Uterus (tissue), 2 donors: Measurements from ENCODE around the gene MYCBPAP.

ENCODE experiments used
- CTCF ChIP-seq, 4 experiments: fragments of 200-600 bp in 2 of 4; fragments of 450-650 bp in 2 of 4; sonication (generic) in 2 of 4; IDR thresholded peaks; one replicate each; pipeline ENCODE4 v1.5.1; 2016 to 2019; ENCODE audit warnings: antibody characterized with exemption in 4 of 4, mild to moderate bottlenecking in 2 of 4, moderate library complexity in 1 of 4
- POLR2A ChIP-seq, 2 donors: fragments of 450-650 bp; IDR thresholded peaks; one replicate each; pipeline ENCODE4 v1.6.1; 2016; ENCODE audit warnings: antibody characterized with exemption in 2 of 2, mild to moderate bottlenecking in 1 of 2, moderate library complexity in 1 of 2

GRCh38 chr17:50544516-50544915 lies 36.3 kb downstream of the MYCBPAP start:
- TF ChIP-seq CTCF (IDR thresholded peaks at IDR 0.05) (no peak), POLR2A (IDR thresholded peaks at IDR 0.05) (no peak)
